Cardiac fibroblast (primary cell): ENCODE results near the gene NUP188.
"Not testable (repeated sequence)": the region's sequence is repeated elsewhere in the genome, so short reads cannot be mapped to it uniquely, and the experiment has no call there.

Source experiments
- DNase-seq, 2 donors: peaks; one replicate each; pipeline versions ENCODE4 v3.0.0 to v3.0.0-alpha.2; 2010; ENCODE audit warnings: low read depth in 2 of 2
- H3K4me3 ChIP-seq, 2 donors: replicated peaks in 1 of 2; 1 replicate in 1 of 2; 2 replicates in 1 of 2; pipeline ENCODE4 v1.5.1; 2011; ENCODE audit warnings: low read depth in 2 of 2, low read length in 2 of 2, mild to moderate bottlenecking in 2 of 2, moderate library complexity in 1 of 2
- CTCF ChIP-seq: IDR thresholded peaks from one replicate; pipeline ENCODE4 v1.5.1; 2011; ENCODE audit warnings: low read depth, mild to moderate bottlenecking, low read length, inconsistent platforms

Gene NUP188

DNA sequence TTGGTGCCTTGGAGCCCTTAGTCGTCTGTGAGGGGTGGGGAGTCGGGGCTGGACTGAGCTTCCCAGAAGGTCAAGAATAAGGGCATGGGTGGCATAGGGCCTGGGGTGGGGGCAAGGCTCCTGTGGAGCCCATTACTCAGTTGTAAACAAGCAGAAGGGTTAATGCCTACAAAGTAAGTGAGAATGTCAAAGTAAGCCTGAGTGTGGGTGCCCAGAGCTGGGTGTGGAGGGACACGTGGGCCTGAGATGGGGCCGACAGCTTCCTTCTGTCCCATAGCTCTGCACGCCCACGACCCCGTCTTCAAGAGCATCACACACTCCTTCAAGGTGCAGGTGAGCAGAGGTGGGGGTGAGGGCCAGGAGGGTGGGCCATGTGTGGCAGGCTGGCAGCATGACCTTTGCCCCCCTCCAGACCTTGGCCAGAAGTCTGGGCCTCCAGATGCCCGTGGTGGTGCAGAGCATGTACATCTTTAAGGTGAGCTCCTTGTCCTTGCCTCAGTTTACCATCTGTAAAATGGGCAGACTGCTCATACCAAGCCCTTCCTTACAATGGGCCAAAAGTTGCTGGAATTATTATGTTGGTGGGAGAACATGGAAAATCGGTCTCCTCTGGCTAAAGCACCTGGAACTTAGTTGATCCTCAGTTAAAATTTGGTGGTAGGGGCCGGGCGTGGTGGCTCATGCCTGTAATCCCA is 11.2 kb upstream of the NUP188 start:
- no peak overlapping the region for H3K4me3 ChIP-seq
- TF ChIP-seq CTCF = no peak
- DNase-seq = no peak

DNA sequence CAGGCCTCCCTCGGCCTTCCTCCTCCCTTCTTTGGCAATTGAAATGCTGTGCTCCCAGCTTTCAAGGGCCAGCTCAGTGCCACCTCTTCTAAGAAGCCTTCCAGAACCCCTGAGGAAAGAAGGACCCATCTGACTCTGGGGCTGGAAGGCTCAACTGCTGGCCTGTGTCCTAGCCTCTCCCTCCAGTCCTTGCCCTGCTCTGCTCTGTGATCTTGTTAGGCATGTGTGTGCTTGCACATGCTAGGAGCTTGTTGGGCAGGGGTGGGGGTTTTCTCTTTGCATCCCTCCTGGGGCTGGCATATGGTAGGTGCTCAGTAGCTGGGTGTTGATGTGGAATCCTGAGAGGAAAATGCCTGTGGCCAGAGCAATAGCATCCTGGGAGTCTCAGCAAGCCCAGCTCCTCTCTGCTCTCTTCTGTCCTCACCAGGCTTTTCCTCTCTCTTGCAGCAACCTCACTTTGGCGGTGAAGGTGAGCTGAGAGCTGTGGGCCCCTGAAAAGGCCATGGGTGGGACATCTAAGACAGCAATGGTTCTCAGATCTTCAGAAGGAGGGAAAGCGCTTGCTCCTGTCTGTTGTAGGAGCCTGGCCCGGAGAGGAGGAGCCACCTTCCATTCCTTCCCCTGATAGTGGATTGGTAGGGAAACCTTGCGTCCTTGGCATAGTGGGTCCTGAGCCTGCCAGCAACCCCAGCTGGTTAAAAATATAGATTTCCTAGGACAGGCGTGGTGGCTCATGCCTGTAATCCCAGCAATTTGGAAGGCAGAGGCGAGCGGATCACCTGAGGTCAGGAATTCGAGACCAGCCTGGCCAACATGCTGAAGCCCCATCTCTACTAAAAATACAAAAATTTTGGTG is 10.0 kb upstream of the NUP188 start:
- DNase-seq = no peak
- no peak for TF ChIP-seq CTCF
- H3K4me3 ChIP-seq = no peak overlapping the region

DNA sequence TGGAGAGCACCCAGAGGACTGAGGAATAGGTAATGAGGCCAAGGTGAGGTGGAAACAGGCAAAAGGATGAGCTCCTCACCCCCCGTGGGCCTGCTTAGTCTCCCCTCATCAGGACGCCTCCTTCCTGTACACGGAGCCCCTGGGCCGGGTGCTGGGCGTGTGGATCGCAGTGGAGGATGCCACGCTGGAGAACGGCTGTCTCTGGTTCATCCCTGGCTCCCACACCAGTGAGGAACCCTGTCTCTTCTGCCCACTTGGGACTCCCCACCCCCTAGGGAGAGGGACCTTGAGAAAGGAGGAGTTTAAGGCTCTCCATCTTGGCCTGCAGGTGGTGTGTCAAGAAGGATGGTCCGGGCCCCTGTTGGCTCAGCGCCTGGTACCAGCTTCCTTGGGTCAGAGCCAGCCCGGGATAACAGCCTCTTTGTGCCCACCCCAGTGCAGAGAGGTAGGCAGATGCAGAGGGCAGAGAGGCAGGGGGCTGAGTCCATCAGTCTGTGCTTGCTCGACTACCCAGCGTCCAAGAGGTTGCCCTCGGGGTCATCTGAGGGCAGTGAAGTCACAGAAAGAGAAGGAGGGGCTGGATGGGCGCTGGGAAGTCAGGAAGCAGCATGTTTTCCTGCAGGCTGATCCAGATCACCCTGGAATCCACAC is 7.1 kb upstream of the NUP188 start:
- DNase-seq = no peak
- H3K4me3 ChIP-seq = no peak overlapping the region
- no peak for TF ChIP-seq CTCF

DNA sequence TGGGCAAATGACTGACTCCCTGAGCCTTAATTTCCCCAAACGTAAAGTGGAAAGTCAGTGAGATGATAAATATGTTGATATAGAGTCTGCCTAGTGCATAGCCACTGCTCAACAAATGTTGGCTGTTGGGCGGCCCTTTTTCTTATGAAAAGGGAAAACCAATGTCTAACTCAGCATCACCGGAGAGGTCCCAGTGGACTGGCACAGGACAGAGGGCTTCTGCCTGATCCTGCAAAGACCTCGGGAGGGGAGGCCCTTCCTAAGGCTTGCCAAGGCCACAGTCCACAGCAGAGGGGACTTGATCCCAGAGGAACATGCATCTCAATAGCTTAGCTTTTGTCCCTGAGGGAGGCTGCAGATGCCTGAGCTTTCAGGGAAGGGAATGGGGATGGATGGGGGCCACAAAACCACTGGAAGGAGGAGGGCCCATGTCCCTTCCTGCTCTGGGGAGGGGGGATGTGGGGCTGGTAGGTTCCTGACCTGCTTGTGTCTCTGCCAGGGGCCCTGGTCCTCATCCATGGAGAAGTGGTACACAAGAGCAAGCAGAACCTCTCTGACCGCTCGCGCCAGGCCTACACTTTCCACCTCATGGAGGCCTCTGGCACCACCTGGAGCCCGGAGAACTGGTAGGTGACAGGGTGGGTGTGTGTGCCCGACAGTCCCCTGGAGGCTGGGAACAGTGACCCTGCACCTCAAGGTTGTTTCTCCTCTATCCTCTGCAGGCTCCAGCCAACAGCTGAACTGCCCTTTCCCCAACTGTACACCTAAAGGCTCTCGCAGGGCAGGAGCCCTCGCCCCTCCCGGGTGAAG is 6.3 kb upstream of the NUP188 start:
- TF ChIP-seq CTCF = no peak
- no peak overlapping the region for H3K4me3 ChIP-seq
- no peak for DNase-seq

DNA sequence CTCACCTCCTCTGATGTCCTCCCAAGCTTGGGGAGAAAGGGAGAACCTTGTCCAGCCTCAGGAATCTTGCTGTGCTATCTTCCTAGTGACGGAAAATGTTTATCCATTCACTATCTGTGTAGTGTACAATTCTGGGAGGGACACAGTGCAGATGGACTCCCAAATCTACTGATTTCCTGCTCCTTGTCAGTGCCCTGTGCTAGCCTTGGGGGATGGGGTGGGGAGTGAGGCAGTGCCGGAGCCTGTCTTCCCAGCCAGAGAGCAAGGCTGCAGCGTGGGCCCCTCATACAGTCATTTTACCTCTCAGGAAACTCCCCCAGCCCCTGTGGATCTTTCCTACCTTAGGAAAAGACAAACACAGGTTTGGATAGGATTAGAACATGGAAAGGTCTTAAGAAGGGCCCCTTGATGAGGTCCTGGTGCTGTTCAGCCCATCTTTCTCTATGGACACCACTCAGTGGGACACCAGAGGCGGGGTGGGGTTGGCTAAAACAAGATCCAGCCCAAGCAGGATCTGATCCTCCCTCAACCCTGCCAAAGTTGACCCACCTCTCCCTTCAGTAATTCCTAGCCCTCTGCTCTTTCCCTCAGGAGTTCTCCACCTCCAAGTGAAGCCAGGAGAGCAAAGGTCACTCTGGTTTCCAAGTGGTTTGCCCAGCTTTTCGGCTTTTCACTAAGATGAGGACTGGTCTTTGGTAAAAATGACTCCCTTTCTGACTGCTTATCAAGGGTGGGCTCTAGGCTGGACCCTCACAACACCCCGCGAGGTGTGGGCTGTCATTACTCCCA is 3.5 kb upstream of the NUP188 start:
- no peak for TF ChIP-seq CTCF
- no peak for DNase-seq
- H3K4me3 ChIP-seq = no peak overlapping the region

- DNase-seq = not testable (repeated sequence)
Observed at GRCh38 chr9:128944966-128945365, 2.5 kb upstream of the NUP188 start.

More at GRCh38 chr9:128944966-128945365, 2.5 kb upstream of the NUP188 start:
- H3K4me3 ChIP-seq = not testable (repeated sequence)
